CD4-positive, alpha-beta T cell treated with Interleukin-2 at 100 ng/mL for 4 hours (primary cell): ENCODE measurements around the gene SMC3.
"Not testable (repeated sequence)": the region's sequence is repeated elsewhere in the genome, so short reads cannot be mapped to it uniquely, and the experiment has no call there.

Experiments
- DNase-seq: peaks from one replicate; pipeline ENCODE4 v3.0.0-alpha.2; 2020; ENCODE audit warnings: low spot score

Gene SMC3

DNA sequence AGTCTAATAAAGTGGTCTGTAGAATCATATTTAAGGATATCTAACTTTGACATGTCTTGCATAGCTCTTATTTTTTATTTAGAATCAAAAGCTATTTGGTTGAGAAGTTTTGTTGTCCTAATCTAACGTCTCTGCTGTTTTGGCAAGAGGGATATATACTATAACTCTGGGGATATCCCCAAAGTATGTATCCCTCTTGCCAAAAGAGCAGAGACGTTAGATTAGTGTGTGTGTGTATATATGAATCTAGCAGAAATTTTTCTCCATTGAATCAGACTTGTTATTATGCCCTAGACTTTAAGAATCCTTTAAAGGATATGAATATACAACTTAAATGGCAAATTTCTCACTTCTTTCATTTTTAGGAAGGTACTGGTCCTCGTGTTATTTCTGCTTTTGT lies 9.6 kb downstream of the SMC3 start:
- no peak for DNase-seq

DNA sequence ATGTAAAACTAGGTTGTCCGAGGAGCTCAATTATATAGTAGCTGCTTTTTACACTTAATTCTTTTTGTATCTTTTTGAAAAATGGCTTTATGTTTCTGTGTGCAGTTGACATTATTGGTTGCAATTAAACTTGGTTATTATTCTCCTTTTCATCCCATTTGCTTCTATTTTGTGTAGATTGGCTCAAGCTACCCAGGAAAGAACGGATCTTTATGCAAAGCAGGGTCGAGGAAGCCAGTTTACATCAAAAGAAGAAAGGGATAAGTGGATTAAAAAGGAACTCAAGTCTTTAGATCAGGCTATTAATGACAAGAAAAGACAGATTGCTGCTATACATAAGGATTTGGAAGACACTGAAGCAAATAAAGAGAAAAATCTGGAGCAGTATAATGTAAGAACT lies 16.5 kb downstream of the SMC3 start:
- DNase-seq = no peak

DNA sequence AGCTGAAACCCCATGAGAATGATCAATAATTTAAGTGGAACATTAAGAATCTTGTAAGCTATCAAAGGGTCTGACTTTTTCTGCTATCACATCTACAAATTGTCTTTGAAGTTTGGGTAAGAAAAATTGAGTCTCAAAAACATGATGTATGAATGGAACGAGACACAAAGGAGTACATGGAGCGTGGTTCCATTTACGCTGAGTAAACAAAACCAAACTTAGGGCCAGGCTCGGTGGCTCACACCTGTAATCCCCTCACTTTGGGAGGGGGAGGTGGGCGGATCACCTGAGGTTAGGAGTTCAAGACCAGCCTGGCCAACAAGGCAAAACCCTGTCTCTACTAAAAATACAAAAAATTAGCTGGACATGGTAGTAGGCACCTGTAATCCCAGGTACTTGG lies 24.3 kb downstream of the SMC3 start:
- DNase-seq = no peak

DNA sequence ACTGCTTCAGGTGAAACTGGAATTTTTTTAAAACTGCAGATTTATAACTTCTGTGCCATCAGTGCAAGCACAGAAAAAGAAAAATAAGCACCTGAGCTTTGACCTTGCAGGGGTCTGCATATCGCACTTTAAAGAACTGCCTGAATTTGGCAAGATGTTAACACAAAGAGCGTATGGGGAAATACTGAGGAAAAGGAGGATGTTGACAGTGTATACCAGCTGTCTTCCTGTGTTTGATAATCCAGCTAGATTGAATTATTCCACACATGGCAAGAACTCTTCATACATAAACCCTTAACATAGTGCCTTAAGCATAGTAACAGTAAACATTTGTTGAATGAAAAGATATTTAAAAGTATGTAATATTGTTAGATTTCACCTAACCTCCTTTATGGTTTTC lies 30.0 kb downstream of the SMC3 start:
- DNase-seq = no peak

DNA sequence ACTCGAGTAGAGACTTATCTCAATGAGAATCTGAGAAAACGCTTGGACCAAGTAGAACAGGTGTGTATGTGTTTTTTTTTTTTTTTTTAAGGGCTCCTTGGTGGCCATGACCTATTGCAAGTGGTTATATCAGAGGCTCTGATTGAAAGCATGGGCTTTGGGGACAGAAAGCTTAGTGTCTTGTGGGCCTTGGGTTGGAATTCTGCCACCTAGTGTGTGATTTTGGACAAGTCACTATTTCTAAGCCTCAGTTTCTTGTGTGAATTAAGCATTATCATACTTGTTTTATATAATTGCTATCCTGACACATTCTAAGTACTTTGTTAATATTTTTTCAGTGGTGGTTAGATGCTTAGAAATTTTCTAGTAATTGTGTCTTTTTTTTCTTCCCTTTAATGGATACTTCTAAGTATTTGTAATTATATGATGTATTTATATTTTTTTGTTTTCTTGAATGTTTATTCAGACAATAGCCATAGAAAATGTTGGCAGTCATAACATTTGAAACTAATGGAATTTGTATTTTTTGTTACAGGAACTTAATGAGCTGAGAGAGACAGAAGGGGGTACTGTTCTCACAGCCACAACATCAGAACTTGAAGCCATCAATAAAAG lies 33.1 kb downstream of the SMC3 start:
- DNase-seq = peak; percentile 60

DNA sequence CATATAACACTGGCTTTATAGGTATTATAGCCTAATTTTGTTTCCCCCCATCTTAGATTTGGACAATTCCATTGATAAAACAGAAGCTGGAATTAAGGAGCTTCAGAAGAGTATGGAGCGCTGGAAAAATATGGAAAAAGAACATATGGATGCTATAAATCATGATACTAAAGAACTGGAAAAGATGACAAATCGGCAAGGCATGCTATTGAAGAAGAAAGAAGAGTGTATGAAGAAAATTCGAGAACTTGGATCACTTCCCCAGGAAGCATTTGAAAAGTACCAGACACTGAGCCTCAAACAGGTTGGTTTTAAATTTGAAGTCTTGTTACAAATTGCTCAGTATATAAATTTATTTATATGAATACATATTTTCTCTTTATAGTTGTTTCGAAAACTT lies 34.1 kb downstream of the SMC3 start:
- DNase-seq = no peak

DNA sequence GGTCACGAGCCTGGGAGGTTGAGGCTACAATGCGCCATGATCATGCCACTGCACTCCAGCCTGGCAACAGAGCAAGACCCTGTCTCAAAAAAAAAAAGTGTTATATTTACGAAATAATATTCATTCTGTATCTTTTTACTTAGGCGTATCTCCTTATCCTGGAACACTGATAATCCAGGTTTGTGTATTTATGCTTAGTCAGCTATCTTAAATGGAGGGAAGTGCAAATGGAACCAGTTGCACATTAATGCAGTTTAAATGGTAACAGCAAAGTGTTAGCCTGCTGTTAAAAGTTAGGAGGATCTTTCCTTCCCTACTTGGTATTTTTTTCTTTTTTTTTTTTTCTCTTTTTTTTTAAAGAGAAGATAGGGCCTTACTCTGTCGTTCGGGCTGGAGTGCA lies 40.6 kb downstream of the SMC3 start:
- no peak for DNase-seq

DNA sequence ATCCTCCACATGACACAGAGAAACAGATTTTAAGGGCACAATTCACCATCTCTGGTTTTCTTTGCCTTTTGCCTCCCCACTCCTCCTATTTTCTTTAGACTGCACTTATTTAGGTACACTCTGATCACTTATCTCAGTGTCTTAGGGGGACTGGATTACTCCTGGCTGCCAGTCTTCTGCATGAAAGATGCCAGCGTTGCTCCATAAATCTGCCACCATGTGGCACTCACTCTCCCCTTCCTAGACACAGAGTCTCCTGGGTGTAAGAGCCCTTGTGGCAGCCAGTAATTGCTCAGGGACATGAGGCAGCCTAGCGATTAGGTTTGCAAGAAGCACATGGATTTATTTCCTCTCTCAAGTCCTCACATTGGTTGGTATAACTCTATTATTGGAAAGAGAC lies 42.1 kb downstream of the SMC3 start:
- DNase-seq = no peak

DNA sequence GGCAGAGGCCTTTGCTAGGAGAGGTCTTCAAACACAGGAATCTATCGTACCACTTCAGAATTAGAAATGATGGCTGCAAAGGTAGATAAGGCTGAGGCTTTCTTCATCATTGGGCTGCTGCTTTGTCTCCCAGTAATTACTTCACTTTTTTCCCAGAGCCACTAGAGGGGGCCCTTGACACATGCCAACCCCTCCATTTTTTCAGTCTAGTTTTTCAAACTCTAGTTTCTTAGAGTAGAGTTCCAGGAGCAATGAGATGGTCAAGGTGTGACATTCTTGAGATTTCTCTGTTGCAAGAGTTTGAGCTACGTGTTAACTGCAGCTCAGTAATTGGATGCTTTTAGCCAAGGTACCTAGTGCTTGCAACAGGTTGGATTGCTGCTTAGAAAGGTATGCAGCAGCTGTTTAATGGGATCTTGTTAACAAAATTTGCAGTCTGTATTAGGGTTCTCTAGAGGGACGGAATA lies 42.8 kb downstream of the SMC3 start:
- peak; percentile 64 for DNase-seq

DNA sequence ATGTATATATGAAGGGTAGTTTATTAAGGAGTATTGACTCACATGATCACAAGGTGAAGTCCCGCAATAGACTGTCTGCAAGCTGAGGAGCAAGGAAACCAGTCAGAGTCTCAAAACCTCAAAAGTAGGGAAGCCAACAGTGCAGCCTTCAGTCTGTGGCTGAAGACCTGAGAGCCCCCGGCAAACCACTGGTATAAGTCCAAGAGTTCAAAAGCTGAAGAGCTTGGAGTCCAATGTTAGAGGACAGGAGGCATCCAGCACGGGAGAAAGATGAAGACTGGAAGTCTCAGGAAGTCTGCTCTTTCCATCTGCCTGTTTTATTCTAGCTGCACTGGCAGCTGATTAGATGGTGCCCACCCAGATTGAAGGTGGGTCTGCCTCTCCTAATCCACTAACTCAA lies 43.3 kb downstream of the SMC3 start:
- DNase-seq = not testable (repeated sequence)

DNA sequence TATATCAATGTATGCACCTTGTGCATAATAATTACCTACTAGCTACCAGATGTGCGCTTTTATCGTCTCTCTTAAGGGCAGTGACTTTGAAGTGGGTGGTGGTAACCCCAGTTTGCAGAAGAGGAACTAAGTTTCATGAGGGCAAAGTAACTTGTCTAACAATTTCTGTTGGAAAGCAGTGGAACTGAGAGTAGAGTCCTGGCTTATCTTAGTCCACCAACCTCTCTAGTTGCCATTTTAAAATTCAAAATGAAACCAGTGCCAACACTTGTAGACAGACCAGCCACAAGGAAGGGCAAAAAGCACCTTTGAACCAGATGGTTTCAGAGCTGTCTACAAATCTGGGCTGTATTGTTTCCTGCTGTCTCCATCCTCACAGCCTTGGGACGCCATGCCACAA lies 44.6 kb downstream of the SMC3 start:
- DNase-seq = no peak

DNA sequence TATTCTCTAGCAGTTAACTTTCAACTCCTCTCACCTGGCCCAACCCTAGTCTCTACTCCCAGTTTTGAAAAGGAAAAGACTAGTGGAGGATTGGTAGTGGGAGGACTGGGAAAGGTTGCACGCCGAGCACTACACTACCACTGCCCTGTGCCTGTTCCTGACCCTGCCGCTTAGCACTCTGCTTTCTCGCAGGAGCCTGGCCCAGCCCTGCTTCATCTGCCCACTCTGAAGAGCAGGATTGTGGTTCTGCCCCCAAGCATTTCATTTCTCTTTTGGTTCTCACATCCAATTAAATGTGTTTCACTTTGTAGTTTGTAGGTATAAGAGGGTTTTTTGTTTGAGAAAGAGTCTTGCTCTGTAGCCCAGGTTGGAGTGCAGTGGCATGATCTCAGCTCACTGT lies 45.1 kb downstream of the SMC3 start:
- no peak for DNase-seq

DNA sequence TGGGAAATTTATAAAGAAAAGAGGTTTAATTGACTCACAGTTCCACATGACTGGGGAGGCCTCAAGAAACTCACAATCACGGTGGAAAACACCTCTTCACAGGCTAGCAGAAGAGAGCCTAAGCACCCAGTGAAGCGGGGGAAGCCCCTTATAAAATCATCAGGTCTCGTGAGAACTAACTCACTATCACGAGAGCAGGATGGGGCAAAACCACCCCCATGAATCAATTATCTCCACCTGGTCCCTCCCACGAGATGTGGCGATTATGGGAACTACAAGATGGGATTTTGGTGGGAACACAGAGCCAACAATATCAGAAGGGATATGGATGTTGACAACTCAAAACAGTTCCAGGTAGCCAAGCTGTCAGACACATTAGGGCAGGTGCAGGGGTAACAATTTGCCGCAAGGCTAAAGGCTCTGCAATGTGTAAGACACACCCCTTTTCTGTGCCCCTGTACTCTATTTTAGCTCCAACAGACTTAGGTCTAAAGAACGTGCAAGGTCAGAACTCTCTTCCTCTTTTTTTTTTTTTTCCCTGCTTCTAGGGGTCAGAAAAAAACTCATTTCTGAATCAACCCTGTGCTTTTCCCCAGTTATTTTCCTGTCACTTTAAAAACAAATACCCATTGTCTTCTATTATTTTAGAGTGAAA lies 46.0 kb downstream of the SMC3 start:
- no peak for DNase-seq

DNA sequence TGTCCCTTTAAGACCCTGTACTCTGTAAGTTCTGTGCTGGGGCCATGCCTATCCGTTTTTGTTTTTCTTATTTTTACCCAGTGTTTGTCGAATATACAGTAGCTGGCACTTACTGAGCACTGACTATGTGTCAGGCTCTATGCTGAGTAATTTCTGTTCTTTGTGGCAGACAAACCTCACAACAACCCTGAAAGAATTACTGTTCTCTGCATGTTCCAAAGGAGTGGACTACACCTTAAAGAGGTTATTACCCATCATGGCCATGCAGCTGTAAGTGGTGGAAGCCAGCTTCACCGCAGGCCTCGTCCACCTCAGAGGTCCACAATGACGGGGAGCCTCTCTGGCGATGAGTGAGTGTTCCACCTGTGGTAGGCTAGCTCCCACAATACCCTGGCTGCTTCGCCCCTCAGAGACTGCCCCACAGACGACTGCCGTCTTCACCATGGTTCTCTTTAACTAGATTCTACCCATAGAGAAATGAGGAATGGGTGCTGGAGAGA lies 46.6 kb downstream of the SMC3 start:
- no peak for DNase-seq

DNA sequence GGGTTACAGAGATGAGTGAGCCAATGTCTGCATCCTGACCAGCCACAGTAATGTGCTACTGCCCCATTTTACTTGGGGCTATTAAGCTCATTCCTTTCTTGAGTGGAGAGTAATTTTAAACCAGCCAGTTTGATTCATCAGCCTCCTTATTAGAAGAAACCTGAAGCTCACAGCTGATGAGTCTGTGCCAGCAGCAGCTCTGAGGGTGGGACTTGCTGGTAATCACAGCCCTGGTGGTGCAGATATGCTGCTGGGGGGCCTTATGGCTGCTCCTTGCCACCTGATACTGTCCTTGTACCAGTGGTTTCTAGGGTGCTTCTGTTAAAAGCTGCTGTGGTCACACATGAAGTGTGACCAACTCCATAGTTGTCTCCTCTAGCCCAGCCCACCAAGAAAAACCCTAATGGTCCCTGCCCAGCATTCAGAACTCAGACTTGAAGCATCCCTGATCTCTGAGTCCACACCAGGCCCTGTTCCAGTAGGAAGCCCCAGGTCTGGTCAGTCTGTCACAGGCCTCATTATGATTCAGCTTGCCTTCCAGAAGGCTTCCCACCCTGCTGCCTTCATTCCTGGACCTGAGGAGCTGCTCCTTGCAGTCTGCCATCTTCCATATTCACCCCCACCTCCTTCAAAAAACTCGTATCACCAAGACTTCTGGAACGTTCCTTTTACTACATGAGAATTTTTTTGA lies 47.7 kb downstream of the SMC3 start:
- no peak for DNase-seq

DNA sequence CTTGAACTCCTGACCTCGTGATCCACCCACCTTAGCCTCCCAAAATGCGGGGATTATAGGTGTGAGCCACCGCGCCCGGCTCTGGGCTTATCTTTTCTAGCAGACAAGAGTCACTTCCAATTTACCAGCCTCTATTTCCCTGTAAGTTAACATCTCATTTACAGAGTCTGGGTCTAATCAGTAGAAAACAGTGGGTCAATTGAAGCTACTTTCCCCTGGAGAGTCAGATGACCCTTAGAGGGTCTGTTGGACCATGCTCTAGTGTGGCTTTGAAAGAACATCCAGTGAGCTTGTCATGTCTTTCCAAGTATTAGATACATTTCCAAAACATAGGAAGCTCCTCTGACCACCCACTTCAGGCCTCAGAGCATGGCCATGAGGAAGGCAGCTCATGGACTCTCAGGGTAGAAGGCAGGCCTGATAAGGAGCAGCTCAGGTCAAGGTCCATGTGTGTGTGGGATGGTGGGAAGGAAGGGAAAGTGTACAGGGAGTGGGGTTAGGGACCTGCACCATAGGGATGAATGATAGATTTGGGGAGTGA lies 49.1 kb downstream of the SMC3 start:
- no peak for DNase-seq

DNA sequence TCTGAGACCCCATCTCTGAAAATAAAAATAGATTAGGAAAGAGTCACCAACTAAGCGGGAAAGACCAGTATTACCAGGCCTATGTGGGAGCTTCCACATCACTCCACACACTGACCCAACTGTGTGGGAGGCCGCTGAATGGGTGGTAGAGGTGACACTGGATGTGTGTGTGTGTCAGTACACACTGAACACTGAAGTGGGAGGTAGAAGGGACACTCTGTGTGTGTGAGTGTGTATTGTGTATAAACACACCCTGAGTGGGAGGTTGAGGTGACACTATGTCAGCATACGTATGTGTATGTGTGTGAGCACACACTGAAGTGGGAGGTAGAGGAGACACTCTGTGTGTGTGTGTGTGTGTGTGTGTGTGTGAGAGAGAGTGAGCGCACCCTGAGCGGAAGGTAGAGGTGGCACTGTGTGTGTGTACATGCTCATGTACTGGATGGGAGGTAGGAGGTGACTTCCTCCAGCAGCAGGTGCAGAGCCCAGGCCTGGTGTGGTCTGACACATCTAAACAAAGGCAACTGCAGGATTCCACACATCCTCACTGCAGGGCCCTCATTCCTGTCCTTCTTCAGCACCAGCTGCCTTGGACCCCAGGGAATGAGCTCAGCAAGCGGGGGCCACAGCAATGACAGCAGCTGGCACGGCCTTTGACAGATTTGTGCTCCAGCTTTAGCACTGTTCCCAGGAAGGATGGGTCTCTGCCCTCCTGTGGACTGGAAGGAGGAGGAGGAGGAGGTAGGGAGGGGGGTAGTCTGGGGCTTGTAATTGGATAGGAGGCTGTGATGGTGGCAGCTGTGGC lies 50.1 kb downstream of the SMC3 start:
- no peak for DNase-seq

DNA sequence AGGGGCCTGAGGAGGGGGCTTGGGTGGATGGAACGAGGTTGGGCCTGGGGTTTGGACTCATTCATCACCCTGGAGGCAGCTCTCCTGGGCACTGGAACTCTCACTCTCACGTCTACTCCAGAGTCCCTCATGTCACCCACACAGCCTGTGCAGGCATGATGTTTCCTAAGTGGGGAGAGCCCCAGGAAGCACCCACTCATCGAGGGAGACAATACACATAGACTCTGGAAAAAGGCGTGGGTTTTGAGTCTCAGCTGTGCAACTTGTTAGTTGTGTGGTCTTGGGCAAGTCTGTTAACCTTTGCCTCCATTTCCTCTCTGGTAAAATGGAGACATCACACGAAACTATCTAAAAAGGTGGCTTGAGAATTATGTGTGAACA lies 50.7 kb downstream of the SMC3 start:
- DNase-seq = no peak

DNA sequence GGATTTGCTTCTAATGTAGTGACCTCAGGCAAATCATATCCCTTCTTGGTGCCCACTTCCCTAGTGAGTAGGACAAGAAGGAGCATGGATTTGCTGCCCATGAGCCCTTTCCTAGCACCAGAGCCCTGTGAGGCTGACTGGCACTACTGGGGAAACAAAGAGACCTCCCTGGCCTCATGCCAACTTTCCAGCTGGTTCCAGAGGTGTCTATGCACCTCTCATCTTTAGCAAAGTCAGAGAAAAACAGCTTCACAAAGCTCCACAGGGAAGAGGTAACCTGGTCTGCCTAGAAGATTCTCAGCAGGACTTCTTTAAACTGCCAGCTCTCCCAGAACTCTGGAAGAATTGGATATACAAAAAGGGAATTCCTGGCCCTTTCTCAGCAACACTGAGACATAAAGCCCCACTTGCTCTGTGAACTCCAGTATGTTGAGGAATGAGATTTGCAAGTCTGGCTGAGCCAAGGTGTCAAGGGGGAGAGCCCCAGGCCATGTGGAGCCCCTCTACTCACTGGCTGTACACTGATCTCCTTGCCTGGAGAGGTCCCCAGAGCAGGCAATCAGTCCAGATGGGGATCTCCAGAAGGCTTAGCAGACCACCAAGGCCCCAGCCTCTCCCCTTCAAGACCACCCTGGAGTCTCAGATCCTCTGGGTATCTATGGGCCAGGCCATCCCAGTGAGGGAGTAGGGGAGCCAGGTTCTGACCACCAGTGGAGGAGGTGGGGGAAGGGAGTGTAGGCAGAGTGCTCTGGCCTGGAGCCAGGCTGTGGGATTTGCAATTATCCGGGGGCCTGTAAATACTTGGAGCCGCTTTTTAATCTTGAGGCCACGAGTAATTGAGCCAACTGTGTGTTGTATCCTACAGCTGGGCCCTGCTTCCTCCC lies 52.3 kb downstream of the SMC3 start:
- no peak for DNase-seq

DNA sequence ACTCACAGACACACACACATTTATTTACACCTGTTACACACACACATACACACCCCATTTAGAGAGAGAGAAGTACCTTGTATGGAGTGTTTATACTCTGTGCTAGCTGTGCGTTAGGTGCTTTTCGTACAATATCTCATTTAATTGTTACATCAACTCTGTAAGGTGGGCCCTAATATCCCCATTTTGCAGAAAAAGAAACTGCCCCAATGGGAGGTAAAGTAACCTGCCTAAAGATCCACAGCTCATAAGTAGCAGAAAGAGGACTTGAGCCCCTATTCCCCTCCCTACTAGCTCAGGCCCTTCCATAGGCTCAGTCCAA lies 52.9 kb downstream of the SMC3 start:
- no peak for DNase-seq

DNA sequence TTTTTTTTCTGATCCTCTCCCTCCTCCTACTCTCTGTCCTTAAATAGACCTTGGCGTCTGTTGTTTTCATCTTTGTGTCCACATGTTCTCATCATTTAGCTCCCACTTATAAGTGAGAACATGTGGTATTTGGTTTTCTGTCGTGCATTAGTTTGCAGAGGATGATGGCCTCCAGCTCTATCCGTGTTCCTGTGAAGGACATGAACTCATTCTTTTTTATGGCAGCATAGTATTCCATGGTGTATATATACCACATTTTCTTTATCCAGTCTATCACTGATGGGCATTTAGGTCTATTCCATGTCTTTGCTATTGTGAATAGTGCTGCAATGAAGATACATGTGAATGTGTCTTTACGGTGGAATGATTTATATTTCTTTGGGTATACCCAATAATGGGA lies 55.8 kb downstream of the SMC3 start:
- not testable (repeated sequence) for DNase-seq
